K562 (cell line): ENCODE data around the gene RANBP3. TPM values are rescaled to one million over a fixed set of nuclear protein-coding genes. Genes with fewer than 3 reads are reported as not detected.
A peak's percentile ranks its signal among the peaks of the same experiment; 100 is the strongest.

Experiments used
- BRF1 ChIP-seq: IDR thresholded peaks from 3 replicates; pipeline ENCODE4 v1.6.1; 2011; ENCODE audit warnings: borderline replicate concordance, mild to moderate bottlenecking; ENCODE audit not compliant: insufficient read length; ENCODE audit errors: extremely low read depth
- CBFA2T2 ChIP-seq: fragments of 450-650 bp; conservative IDR thresholded peaks from 2 replicates; pipeline ENCODE4 v1.6.1; 2017; ENCODE audit warnings: mild to moderate bottlenecking
- COPS2 ChIP-seq: fragments of 450-650 bp; conservative IDR thresholded peaks from 2 replicates; pipeline ENCODE4 v1.6.1; 2016; ENCODE audit warnings: mild to moderate bottlenecking, moderate library complexity
- ETV6 ChIP-seq, 3 experiments: fragments of 150-350 bp in 1 of 3; sonication (generic) in 1 of 3; formaldehyde crosslinking in 1 of 3; IDR thresholded peaks; 2 replicates each; pipeline versions ENCODE4 v1.6.1 to v1.8.0; 2014 to 2022; ENCODE audit warnings: borderline replicate concordance in 2 of 3, low read depth in 2 of 3, antibody characterized with exemption in 1 of 3, low read length in 1 of 3, mild to moderate bottlenecking in 1 of 3, missing genetic modification reagents in 1 of 3
- KDM5B ChIP-seq: fragments of 200-600 bp; sonication (generic); IDR thresholded peaks from 2 replicates; pipeline ENCODE4 v1.6.1; 2012; ENCODE audit warnings: low read depth, mild to moderate bottlenecking, moderate library complexity, low read length, control low read depth, inconsistent platforms; ENCODE audit not compliant: insufficient replicate concordance
- KLF16 ChIP-seq: IDR thresholded peaks from 2 replicates; pipeline ENCODE4 v1.6.1; 2016; ENCODE audit warnings: antibody characterized with exemption
- RBM34 ChIP-seq: fragments of 200-400 bp; formaldehyde crosslinking; IDR thresholded peaks from 2 replicates; pipeline ENCODE4 v1.6.1; 2018; ENCODE audit warnings: low read length, borderline replicate concordance; ENCODE audit not compliant: insufficient read depth
- RUNX1 ChIP-seq: sonication (generic); IDR thresholded peaks from 2 replicates; pipeline ENCODE4 v1.6.1; 2016; ENCODE audit warnings: antibody characterized with exemption, low read depth
- SOX6 ChIP-seq: fragments of 450-650 bp; IDR thresholded peaks from 2 replicates; pipeline ENCODE4 v1.6.1; 2014; ENCODE audit warnings: mild to moderate bottlenecking
- SRSF7 ChIP-seq: fragments of 200-400 bp; formaldehyde crosslinking; optimal IDR thresholded peaks from 2 replicates; pipeline ENCODE3; 2017; ENCODE audit warnings: mild to moderate bottlenecking, low read depth, low read length
- ZFP30 ChIP-seq: fragments of 250-450 bp; sonication (Bioruptor Pico); IDR thresholded peaks from 2 replicates; pipeline ENCODE4 v1.8.0; 2022; ENCODE audit warnings: moderate library complexity, mild to moderate bottlenecking, inconsistent platforms, borderline replicate concordance
- ZNF23 ChIP-seq: fragments of 250-450 bp; sonication (Bioruptor Pico); IDR thresholded peaks from 2 replicates; pipeline ENCODE4 v1.4.0; 2020; ENCODE audit warnings: mild to moderate bottlenecking
- ZNF318 ChIP-seq, 2 experiments: fragments of 450-650 bp; IDR thresholded peaks; 2 replicates each; pipeline ENCODE4 v1.6.1; 2016; ENCODE audit warnings: mild to moderate bottlenecking in 2 of 2, borderline replicate concordance in 1 of 2, low read depth in 1 of 2, moderate library complexity in 1 of 2
- polyA plus RNA-seq, 8 experiments: library from polyadenylated mRNA; depleted of rRNA in 4 of 8; stranded (reverse) in 5 of 8; unstranded in 3 of 8; fragments of >200 nt; fragmentation: Nextera tagmentation in 2 of 8; fragmentation: Illumina TruSeq in 1 of 8; extraction: Ambion mirVana in 2 of 8; extraction: Trizol in 1 of 8; gene quantifications; 2 replicates each; pipeline versions ENCODE4 v1.2.1 to v1.2.3, GENCODE V29; 2011 to 2014; ENCODE audit warnings: inconsistent platforms in 1 of 8, missing spikeins in 1 of 8
- total RNA-seq, 7 experiments: library from RNA; depleted of rRNA in 6 of 7; stranded (reverse); fragments of >200 nt in 6 of 7; fragmentation: Illumina TruSeq in 2 of 7; extraction: Trizol in 2 of 7; gene quantifications; 2 replicates each; pipeline versions ENCODE4 v1.2.1 to v1.2.3, GENCODE V29; 2011 to 2021; ENCODE audit warnings: low replicate concordance in 1 of 7
- TF ChIP-seq, protein P1 (sequence below), 2 experiments: fragments of 450-650 bp; IDR thresholded peaks; 2 replicates each; pipeline ENCODE4 v1.6.1; 2018; ENCODE audit warnings: mild to moderate bottlenecking in 2 of 2, low read depth in 1 of 2; ENCODE audit not compliant: partially characterized antibody in 2 of 2

The RANBP3 gene
- total and polyA plus RNA-seq, 9 of the 15 experiments (the other 6 are each of a cell fraction or from before 2014, with no cell fraction given): 0.90 to 95.1 (median 63.2) TPM

DNA sequence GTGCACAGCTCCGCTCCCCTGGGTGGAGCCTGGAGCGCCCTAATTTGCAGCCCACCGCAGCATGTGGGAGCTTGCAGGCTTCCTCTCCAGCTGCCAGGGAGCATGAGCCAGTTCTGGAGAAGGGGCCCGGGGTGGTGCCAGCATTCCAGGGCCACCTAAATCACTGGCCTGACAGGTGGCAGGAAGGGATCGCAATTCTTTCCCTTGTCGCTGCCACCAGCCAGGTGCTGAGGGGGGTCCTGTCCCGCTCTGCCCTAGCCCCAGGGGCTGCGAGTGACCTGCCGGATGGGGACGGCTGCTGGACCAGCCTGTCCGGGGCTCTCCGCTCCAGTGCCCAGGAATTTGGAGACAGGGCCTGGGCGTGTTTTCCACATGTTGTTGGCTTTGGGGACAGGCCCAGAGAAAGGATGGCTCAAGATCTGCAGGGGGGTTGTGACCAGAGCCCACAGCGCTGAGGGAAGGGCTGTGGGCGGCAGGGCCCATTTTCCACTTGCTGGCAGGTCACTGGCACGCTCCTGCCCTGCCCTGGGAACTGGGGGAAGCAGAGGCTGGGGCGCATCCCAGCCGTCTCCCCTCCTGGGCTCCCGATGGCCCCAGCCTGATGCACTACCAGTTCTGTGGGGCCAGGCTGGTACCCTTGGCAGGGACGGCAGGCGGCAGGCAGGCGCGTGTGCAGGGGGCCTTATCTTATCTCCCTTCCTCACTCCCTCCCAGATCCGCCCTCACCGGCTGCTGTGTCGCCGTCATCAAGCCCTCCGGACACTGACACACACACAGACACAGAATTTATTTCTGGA is 83.8 kb downstream of the RANBP3 start (continued):
- TF ChIP-seq ZNF318 (IDR thresholded peaks at IDR 0.05; ENCODE audit: borderline replicate concordance in 1 of 2, low read depth in 1 of 2) (no peak), RBM34 (no peak), SRSF7 (no peak), BRF1 (no peak), ETV6 (IDR thresholded peaks at IDR 0.05; ENCODE audit: borderline replicate concordance in 1 of 2, low read depth in 2 of 2, low read length in 1 of 2) (no peak), ETV6 (CRISPR knock-in tag; IDR thresholded peaks at IDR 0.05; ENCODE audit: borderline replicate concordance) (no peak), ZNF23 (CRISPR knock-in tag) (no peak), KLF16 (0 out of 2 replicates have a peak, but pooled peaks have one; percentile 21), KDM5B (no peak), CBFA2T2 (peak; percentile 64), SOX6 (peak; percentile 42; the same call in 1 of the 2 replicates), COPS2 (no peak), RUNX1 (no peak), ZFP30 (no peak)
- TF ChIP-seq, protein P1, sequence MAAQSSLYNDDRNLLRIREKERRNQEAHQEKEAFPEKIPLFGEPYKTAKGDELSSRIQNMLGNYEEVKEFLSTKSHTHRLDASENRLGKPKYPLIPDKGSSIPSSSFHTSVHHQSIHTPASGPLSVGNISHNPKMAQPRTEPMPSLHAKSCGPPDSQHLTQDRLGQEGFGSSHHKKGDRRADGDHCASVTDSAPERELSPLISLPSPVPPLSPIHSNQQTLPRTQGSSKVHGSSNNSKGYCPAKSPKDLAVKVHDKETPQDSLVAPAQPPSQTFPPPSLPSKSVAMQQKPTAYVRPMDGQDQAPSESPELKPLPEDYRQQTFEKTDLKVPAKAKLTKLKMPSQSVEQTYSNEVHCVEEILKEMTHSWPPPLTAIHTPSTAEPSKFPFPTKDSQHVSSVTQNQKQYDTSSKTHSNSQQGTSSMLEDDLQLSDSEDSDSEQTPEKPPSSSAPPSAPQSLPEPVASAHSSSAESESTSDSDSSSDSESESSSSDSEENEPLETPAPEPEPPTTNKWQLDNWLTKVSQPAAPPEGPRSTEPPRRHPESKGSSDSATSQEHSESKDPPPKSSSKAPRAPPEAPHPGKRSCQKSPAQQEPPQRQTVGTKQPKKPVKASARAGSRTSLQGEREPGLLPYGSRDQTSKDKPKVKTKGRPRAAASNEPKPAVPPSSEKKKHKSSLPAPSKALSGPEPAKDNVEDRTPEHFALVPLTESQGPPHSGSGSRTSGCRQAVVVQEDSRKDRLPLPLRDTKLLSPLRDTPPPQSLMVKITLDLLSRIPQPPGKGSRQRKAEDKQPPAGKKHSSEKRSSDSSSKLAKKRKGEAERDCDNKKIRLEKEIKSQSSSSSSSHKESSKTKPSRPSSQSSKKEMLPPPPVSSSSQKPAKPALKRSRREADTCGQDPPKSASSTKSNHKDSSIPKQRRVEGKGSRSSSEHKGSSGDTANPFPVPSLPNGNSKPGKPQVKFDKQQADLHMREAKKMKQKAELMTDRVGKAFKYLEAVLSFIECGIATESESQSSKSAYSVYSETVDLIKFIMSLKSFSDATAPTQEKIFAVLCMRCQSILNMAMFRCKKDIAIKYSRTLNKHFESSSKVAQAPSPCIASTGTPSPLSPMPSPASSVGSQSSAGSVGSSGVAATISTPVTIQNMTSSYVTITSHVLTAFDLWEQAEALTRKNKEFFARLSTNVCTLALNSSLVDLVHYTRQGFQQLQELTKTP (IDR thresholded peaks at IDR 0.05; ENCODE audit: low read depth in 1 of 2, partially characterized antibody in 2 of 2): no peak
